Mesodermal cell (in vitro differentiated cells): ENCODE data around the gene FHIT.
"Not testable (repeated sequence)": the region's sequence is repeated elsewhere in the genome, so short reads cannot be mapped to it uniquely, and the experiment has no call there.

Experiments used
- H3K27ac ChIP-seq: 2 replicates; pipeline ENCODE4 v1.7.0; 2013; ENCODE audit warnings: mild to moderate bottlenecking, low read depth, low read length, moderate library complexity; ENCODE audit not compliant: severe bottlenecking
- H3K36me3 ChIP-seq: 2 replicates; pipeline ENCODE4 v1.7.1; 2013; ENCODE audit warnings: mild to moderate bottlenecking, low read length, moderate library complexity; ENCODE audit not compliant: control insufficient read depth, insufficient read depth
- H3K4me1 ChIP-seq: one replicate; pipeline ENCODE4 v1.7.1; 2013; ENCODE audit warnings: mild to moderate bottlenecking, low read length; ENCODE audit not compliant: insufficient read depth, control insufficient read depth, poor library complexity, severe bottlenecking
- H3K4me3 ChIP-seq: 2 replicates; pipeline ENCODE4 v1.7.0; 2013; ENCODE audit warnings: low read length, control low read depth, mild to moderate bottlenecking; ENCODE audit not compliant: insufficient read depth, poor library complexity, severe bottlenecking; ENCODE audit errors: extremely low read depth
- H3K9me3 ChIP-seq: 2 replicates; pipeline ENCODE4 v1.7.1; 2013; ENCODE audit warnings: mild to moderate bottlenecking, low read length, moderate library complexity; ENCODE audit not compliant: control insufficient read depth
- WGBS, 2 experiments: methylation state at CpG; one replicate each; pipeline ENCODE4 v1.1.5; 2013; ENCODE audit warnings: missing lambda C conversion rate in 2 of 2; ENCODE audit not compliant: insufficient coverage in 2 of 2; 5-methylcytosine and 5-hydroxymethylcytosine counted together

The FHIT gene

GRCh38 chr3:60571511-60571910 is 679.7 kb downstream of the FHIT start:
- H3K4me3 ChIP-seq: no peak overlapping the region
- WGBS, 2 experiments: 88% methylated on average over 1 of the region's 2 CpGs
- no peaks in the 10 kb centered on the region for H3K9me3 ChIP-seq
- no peak overlapping the region for H3K27ac ChIP-seq
- H3K36me3 ChIP-seq: no peaks in the 10 kb centered on the region
- H3K4me1 ChIP-seq: peaks cover 15% of the 10 kb centered on the region

GRCh38 chr3:60557122-60557521 is 694.1 kb downstream of the FHIT start:
- no peak overlapping the region for H3K27ac ChIP-seq
- WGBS, 2 experiments: 80% methylated on average over 1 of the region's 3 CpGs
- no peaks in the 10 kb centered on the region for H3K4me1 ChIP-seq
- H3K9me3 ChIP-seq: no peaks in the 10 kb centered on the region
- no peak overlapping the region for H3K4me3 ChIP-seq
- H3K36me3 ChIP-seq: no peaks in the 10 kb centered on the region

GRCh38 chr3:60555686-60556354 is 695.4 kb downstream of the FHIT start:
- H3K4me1 ChIP-seq: no peaks in the 10 kb centered on the region
- 50% methylated on average over 2 of the region's 4 CpGs; no CpG with 5 or more reads in 1 of the 2 experiments for WGBS, 2 experiments
- H3K4me3 ChIP-seq: no peak overlapping the region
- H3K36me3 ChIP-seq: no peaks in the 10 kb centered on the region
- H3K9me3 ChIP-seq: no peaks in the 10 kb centered on the region
- H3K27ac ChIP-seq: no peak overlapping the region

GRCh38 chr3:60553144-60553543 is 698.1 kb downstream of the FHIT start:
- Histone ChIP-seq H3K9me3 (no peaks in the 10 kb centered on the region), H3K27ac (no peak overlapping the region), H3K4me3 (no peak overlapping the region), H3K4me1 (no peaks in the 10 kb centered on the region), H3K36me3 (no peaks in the 10 kb centered on the region)
- WGBS, 2 experiments: no CpG with 5 or more reads among the region's 3 CpGs

DNA sequence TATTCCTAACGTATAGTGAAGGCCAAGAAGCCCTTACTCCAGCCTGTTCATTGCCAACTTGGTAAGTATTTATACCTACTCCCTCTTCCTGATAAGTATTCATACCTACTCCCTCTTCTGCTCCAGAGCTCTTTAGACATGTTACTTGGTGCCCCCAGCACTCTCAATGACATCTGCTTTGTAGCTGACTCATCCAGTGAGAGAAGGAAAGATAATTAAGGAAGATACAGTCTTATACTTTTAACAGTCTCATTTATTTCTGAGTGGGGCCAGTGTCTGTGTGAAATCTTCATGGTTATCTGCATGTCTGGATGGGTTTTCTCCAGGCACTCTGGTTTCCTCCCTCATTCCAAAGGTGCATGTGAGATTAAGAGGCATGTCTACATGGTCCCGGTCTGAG is 698.7 kb downstream of the FHIT start:
- Histone ChIP-seq H3K9me3 (no peaks in the 10 kb centered on the region), H3K36me3 (no peaks in the 10 kb centered on the region), H3K4me1 (no peaks in the 10 kb centered on the region), H3K27ac (no peak overlapping the region), H3K4me3 (no peak overlapping the region)
- 100% methylated on average over 1 of the region's 2 CpGs; no CpG with 5 or more reads in 1 of the 2 experiments for WGBS, 2 experiments

DNA sequence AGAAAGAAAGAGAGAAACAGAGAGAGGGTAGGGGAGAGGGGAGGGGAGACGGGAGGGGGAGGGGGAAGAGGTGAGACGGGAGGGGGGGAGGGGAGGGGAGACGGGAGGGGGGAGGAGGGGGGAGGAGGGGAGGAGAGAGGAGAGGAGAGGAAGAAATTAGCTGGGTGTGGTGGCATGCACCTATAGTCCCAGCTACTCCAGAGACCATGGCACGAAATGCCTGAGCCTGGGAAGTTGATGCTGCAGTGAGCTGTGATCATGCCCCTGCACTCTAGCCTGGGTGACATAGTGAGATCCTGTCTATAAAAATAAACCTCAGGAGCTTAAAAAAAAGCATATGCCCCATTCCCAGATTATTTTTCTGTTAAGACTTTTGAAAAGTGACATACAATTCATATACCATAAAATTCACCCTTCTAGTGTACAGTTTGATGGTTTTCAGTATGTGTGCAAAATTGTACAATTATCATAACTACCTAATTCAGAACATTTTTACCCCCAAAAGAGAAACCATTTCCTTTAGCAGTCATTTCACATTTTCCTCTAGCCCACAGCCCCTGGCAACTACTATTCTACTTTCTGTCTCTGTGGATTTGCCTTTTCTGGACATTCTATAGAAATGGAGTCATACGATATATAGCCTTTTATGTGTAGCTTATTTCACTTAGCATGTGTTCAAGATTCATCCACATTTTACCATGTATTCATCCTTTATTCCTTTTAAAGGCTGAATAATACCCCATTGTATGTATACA is 699.6 kb downstream of the FHIT start:
- 80 to 100% methylated on average over 1 of the region's 5 CpGs for WGBS, 2 experiments
- H3K4me1 ChIP-seq: no peaks in the 10 kb centered on the region
- no peaks in the 10 kb centered on the region for H3K9me3 ChIP-seq
- no peaks in the 10 kb centered on the region for H3K36me3 ChIP-seq
- no peak overlapping the region for H3K4me3 ChIP-seq
- no peak overlapping the region for H3K27ac ChIP-seq

DNA sequence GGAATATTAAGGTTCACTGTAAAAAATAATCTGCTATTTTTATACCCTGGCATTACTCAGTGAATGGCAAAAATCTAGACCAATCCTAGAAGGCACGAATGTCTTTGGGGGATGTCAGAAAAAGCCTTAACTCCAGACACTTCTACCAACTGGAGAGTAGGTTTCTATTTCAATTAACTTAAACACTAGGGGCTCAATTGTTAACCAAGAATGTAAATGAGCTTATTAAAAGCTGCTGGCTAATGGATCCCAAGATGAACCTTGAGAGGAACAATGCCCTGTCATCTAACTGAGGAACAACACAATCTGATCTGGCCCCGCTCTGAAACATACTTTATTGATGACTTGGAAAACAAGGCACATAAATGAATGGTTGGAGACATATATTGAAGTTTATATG is 701.4 kb downstream of the FHIT start:
- H3K4me1 ChIP-seq: no peaks in the 10 kb centered on the region
- WGBS, 2 experiments: no CpG with 5 or more reads among the region's 2 CpGs
- no peaks in the 10 kb centered on the region for H3K9me3 ChIP-seq
- H3K4me3 ChIP-seq: no peak overlapping the region
- no peaks in the 10 kb centered on the region for H3K36me3 ChIP-seq
- H3K27ac ChIP-seq: no peak overlapping the region

GRCh38 chr3:60542995-60543394 is 708.3 kb downstream of the FHIT start:
- Histone ChIP-seq H3K27ac (no peak overlapping the region), H3K36me3 (no peaks in the 10 kb centered on the region), H3K4me3 (no peak overlapping the region), H3K9me3 (no peaks in the 10 kb centered on the region), H3K4me1 (no peaks in the 10 kb centered on the region)
- 76 to 100% methylated on average over 3 of the region's 3 CpGs for WGBS, 2 experiments

- H3K4me1 ChIP-seq, H3K36me3 ChIP-seq, H3K4me3 ChIP-seq, H3K27ac ChIP-seq, H3K9me3 ChIP-seq: not testable (repeated sequence)
- no CpG with 5 or more reads among the region's 2 CpGs for WGBS, 2 experiments
Measured at GRCh38 chr3:60539394-60539793, 711.9 kb downstream of the FHIT start.

GRCh38 chr3:60536420-60536819 is 714.8 kb downstream of the FHIT start:
- Histone ChIP-seq H3K4me3 (no peak overlapping the region), H3K4me1 (no peaks in the 10 kb centered on the region), H3K27ac (no peak overlapping the region), H3K9me3 (no peaks in the 10 kb centered on the region), H3K36me3 (no peaks in the 10 kb centered on the region)
- 83% methylated on average over 1 of the region's 3 CpGs; no CpG with 5 or more reads in 1 of the 2 experiments for WGBS, 2 experiments

GRCh38 chr3:60531759-60532158 is 719.5 kb downstream of the FHIT start:
- H3K4me1 ChIP-seq: no peaks in the 10 kb centered on the region
- no peak overlapping the region for H3K27ac ChIP-seq
- H3K36me3 ChIP-seq: no peaks in the 10 kb centered on the region
- no peaks in the 10 kb centered on the region for H3K9me3 ChIP-seq
- H3K4me3 ChIP-seq: no peak overlapping the region
- WGBS, 2 experiments: 83 to 100% methylated on average over 1 of the region's 5 CpGs
